Activated CD4-positive, alpha-beta T cell treated with anti-CD3 and anti-CD28 coated beads for 48 hours (primary cell): ENCODE results near the gene TGFA.
A peak's percentile ranks its signal among the peaks of the same experiment; 100 is the strongest.

Experiments used
- DNase-seq: peaks from one replicate; pipeline ENCODE4 v3.0.0-alpha.2; 2020

The TGFA gene

GRCh38 chr2:70553584-70554337 lies at the start of gene TGFA:
Gene TGFA, minus strand, starts transcription at chr2:70553826. Its CDS starts 59 bp downstream, at chr2:70553767.
- peak; percentile 76 for DNase-seq

DNA sequence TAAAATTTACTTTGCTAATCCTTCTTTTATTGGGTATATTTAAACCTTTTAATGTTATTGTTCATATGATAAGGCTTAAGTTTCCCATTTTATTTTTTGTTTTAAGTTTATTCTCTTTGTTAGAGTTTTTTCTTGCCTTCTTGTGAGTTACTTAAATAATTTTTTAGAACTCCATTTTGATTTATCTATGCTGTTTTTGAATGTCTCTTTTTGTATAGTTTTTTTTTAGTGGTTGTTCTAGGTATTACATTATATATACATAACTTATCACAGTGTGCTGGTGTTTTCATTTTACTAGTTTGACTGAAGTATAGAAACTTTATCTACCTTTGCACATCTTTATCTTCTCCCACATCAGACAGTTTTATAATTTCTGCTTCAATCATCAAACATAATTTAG lies 49.4 kb upstream of the TGFA start:
- no peak for DNase-seq

- DNase-seq, result no peak
These were observed 44.6 kb upstream of the TGFA start for GRCh38 chr2:70598197-70598596.

DNA sequence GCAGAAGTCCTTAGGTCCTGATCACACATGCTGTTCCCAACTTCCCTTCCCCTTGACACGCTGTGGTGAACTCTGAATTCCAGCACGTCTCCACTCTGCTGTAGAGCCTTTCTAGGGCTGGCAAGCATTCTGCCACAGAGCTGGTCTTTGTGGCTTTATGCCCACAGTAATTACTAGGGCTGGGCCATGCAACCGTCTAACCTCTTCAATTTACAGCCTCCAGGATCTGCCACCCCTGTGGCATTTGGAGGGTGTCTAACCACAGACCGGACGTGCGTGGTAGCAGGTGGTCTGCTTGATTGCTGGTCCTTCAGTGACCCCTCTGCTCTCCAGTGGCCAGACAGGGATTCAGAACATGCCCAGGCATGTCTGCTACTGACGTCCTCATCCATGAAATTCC lies 43.1 kb upstream of the TGFA start:
- no peak for DNase-seq

DNA sequence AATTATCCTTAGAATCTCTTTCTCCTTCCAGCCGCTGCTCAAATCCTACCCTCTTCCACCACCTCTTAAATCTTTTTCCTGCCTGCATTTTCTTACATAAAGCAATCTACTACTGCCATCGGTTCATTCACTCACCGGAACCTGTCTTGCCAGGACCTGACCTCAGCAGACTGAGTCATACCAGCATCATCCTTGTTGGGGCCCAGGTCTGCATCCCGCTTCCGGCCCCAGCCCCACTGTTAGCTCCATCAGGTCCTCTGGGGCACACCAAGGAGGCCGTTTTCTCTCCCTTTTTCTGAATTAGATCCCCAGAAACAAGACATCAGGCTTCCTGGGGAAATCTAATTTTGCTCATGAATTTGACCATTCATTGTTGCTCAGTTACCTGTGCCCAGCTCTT lies 42.7 kb upstream of the TGFA start:
- DNase-seq, result no peak

DNA sequence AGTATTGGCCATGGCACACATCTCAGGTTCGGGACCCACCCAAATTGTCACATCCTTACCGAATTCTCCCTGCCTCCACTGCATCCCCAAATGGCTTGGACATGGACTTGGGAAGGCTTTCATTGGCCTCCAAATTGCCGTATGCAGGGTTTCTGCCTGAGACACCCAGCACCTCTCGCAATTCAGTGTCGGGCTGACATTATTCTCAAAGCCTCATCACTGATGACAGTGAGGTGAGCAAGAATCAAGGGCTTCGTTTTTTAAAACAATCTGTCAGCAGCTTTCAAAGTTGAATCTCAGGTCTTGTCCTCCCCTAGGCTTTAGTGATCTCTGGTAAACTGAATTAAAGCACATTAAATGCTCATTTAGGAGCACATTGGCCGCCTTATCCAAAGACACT lies 29.5 kb upstream of the TGFA start:
- DNase-seq, result no peak

- no peak for DNase-seq
These were observed 26.7 kb upstream of the TGFA start for GRCh38 chr2:70580352-70580751.

- DNase-seq, result no peak
These were observed 21.0 kb upstream of the TGFA start for GRCh38 chr2:70574618-70575017.

GRCh38 chr2:70574109-70574508 lies 20.5 kb upstream of the TGFA start:
- no peak for DNase-seq

DNA sequence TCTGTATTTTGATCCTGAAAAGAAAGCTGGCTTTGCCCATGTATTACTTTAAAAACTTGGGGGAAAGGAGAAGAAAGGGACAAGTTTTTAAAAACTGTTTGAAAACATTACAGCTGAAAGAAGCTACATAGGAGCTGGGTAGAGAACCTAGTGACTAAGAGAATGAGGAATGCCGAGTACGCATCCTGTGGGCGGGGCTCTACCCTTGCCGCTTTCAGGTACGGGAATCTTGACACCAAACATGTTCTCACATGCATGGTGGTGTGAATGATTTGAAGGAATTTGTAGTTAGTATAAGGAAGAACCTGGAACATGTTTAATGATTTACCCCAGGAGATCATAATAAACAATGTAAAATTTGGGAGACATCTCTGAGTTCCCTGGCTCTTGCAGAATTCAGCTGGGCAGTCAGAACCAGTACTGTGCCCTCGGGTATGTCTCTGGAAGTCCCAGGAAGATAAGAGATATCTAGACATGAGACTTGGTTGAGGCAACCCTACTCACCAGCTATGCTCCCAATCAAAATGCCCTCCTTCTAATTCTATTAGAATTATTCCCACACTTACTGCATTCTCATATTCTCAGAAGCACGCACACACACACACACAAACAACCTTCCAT lies 16.5 kb upstream of the TGFA start:
- no peak for DNase-seq

- DNase-seq, result no peak
These were observed 15.9 kb upstream of the TGFA start for GRCh38 chr2:70569559-70569958.

- DNase-seq, result no peak
These were observed 13.3 kb upstream of the TGFA start for GRCh38 chr2:70566906-70567305.

GRCh38 chr2:70566464-70566863 lies 12.8 kb upstream of the TGFA start:
- DNase-seq, result no peak

DNA sequence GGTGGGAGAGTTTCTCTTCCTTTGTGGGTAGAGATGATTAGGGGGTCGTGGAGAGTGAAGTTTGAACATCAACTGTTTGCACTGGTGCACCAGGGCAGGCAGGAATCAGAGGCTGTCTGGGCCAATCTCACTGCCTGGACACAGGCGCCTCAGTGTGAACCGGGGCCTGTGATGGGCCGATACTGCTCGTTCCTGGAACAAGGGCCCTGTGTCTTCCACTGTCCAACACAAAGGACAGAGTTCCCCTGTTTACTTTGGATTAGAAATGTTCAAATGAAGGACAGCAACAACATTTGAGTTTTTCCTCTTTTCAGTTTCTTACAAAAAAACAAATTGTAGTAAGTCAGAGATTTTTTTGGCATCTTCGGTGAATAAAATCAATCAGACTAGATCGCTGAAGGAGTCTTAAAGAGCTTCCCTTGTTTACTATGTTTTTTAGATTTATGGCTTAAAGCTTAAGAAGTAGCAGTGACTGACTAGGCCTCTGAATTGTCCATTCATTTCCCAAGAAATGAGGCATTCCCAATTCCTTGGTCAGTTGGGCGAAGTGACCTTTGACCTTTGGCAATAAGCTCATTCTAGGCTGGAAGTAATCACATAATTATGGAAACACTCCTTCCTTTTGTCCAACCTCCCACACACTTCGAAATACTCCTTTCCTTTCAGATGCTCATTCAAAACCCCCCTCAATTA lies 11.6 kb upstream of the TGFA start:
- no peak for DNase-seq

- DNase-seq, result no peak
These were observed 8.3 kb upstream of the TGFA start for GRCh38 chr2:70561893-70562292.

DNA sequence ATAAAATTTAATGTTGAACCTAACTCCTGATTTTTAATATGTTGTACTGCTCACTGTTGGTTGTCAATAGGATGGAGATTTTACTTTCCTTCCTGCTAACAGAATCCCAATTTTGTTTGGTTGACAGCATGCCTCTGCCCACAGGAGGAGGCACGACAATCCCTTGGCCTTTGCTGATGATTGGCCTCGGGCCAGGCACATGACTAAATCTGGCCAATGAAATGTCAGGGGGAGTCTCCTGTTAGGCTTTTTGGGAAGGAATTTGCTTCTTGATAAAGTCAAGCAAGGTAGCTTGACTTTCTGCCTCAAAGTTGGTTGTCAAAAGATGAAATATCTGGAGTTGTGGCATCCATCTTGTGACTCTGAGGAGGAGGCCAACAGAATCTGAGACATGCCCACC lies 6.8 kb upstream of the TGFA start:
- DNase-seq, result no peak

DNA sequence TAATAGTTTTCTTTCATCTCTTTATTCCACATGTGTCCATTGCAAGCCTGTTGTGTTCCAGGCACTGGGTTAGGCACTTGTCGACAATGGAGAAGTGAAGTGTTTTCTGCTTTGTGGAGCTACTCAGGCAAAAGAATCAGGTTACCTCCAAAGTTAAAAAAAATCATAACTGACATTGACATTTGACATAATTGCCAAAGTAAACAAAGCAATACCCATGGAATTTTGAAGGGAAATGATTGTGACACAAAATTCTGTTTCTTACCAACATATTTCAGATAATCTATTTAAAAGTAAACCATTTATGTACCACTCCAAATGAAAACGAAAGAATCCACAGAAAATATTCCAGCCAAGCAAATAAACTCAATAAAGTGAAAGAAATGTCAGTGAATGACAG lies 6.4 kb upstream of the TGFA start:
- DNase-seq, result no peak

DNA sequence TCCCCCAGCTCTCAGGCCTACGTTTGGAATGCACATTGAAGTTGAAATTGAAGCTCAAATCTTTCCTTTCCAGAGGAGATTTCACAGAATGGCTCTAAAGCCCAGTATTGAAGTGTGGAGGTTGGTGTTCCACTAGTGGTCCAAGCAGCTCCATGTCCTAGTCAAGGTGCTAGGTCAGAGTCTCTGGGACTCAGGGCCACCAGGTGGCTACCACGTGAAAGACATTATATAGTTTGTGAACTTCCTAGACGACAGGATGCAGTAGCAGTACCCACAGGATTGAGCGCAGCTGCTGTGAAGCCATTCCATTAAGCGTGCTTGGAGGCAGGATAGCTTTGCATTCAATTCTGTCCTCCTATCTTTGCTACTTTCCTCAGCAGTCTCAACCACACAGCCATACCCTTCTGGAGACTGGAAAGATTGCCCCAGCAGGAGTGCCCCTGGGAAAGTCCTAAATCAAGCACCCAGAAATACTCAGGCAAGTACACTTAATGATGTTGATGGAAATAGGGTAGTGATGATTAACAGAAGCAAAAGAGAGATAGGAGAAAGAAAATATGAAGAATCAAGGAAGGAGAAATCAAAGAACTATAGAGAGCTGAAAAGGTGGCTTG lies 4.7 kb upstream of the TGFA start:
- DNase-seq, result no peak

DNA sequence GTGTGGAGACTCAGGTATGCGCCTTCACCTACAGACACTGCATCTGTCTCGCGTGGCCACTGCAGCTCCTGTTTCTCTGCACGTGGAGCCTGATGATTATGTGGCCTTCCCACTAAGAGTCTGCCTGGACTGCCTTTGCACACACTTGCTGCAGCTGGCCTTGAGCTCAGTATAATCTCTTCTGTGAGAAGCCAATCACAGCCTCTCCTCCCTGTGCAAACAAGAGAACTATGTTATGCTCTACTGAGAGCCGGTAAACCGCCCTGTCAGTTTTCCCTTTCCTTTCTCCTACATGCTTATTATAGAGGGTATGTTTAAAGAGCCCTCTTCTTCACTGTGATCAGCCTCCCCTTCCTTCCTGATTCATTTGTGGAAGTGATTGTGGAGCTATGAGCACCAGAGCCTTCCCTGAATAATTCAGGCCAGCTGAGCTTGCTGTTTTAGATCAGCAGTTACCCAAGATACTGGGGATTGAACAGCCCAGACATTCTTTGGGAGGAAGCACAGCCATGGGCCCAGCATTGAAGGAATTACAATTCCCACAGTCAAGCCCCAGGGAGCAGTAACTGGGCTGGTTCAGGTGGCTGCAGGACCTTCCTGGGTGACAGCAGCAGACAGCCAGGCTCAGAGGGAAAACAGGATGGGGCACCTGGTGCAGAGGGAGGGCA lies 3.7 kb upstream of the TGFA start:
- no peak for DNase-seq

GRCh38 chr2:70556608-70557007 lies 3.0 kb upstream of the TGFA start:
- DNase-seq, result no peak

DNA sequence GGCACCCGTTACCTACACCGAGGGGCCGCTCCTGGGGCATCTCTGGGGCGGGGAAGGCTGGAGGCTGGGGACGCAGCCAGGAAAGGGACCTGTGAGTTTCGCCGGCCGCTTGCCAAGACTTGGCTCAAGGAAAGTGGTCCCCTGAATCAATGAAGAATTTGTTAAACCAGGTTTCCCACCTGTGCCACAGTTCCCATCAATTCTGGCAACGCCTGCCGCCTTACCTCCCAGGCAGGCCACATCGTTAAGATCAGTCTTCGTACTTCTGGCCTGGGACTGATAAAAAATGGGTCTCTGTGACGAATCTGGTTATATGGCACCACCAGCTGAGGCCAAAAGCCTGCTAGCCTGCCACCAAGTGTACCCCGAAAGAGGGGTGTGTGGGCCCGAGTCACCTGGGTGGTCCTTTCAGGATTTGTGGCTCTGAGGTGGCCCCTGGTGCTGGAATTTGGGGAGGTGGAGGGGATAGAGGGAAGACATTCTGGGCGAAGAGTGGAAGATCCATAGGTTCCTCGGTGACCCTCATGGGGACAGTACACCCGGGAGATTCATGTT lies 789 bp upstream of the TGFA start:
- no peak for DNase-seq

DNA sequence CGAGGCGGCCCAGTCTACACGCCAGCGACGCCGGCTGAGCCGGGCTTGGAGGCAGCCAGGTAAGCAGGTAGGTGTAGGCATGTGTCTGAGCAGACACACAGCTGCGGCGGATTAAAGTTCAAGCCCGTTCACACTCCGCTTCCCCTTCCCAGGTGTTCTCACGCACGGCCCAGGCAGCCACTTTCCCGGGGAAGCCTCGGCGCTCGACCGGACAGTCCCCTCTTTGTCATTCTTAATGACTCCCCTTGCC lies 367 bp downstream of the TGFA start:
- DNase-seq, result peak; percentile 25
